Neural cell (in vitro differentiated cells): ENCODE data around the gene GAB2. TPM values are rescaled to one million over a fixed set of nuclear protein-coding genes. Genes with fewer than 3 reads are reported as not detected.

Source experiments
- H2AFZ ChIP-seq: fragments of 200-600, 300-800 bp; sonication (generic), shearing (Covaris generic); 2 replicates; pipeline ENCODE4 v1.6.0; 2014; ENCODE audit warnings: low read depth, mild to moderate bottlenecking, antibody characterized with exemption, low read length, moderate library complexity
- H3F3A ChIP-seq: fragments of 200-600 bp; shearing (Covaris generic); 2 replicates; pipeline ENCODE4 v1.6.1; 2016; ENCODE audit warnings: mild to moderate bottlenecking, moderate library complexity, mixed read lengths, antibody characterized with exemption, low read length; ENCODE audit not compliant: insufficient read depth, poor library complexity, severe bottlenecking
- H3K27ac ChIP-seq: fragments of 200-600, 300-800 bp; sonication (generic), shearing (Covaris generic); 2 replicates; pipeline ENCODE4 v1.5.1; 2014; ENCODE audit warnings: mild to moderate bottlenecking, low read length, moderate library complexity
- H3K27me3 ChIP-seq: fragments of 300-800, 200-600 bp; sonication (generic), shearing (Covaris generic); 2 replicates; pipeline ENCODE4 v1.6.0; 2014; ENCODE audit warnings: mild to moderate bottlenecking, low read depth, low read length, moderate library complexity; ENCODE audit not compliant: insufficient read depth
- H3K36me3 ChIP-seq: fragments of 300-800, 200-600 bp; sonication (generic), shearing (Covaris generic); 2 replicates; pipeline ENCODE4 v1.5.1; 2014; ENCODE audit warnings: mild to moderate bottlenecking, antibody characterized with exemption, low read length, moderate library complexity; ENCODE audit not compliant: insufficient read depth
- H3K4me2 ChIP-seq: fragments of 300-800, 200-600 bp; sonication (generic), shearing (Covaris generic); 2 replicates; pipeline ENCODE4 v1.6.0; 2014; ENCODE audit warnings: mild to moderate bottlenecking, low read length
- H3K4me3 ChIP-seq: fragments of 300-800, 200-600 bp; sonication (generic), shearing (Covaris generic); 2 replicates; pipeline ENCODE4 v1.5.1; 2014; ENCODE audit warnings: mild to moderate bottlenecking, low read length, moderate library complexity
- H3K79me2 ChIP-seq: fragments of 200-600 bp; shearing (Covaris generic); replicated peaks from 2 replicates; pipeline ENCODE4 v1.6.0; 2014; ENCODE audit warnings: mild to moderate bottlenecking, low read length, moderate library complexity; ENCODE audit not compliant: insufficient read depth
- H3K9ac ChIP-seq: fragments of 300-800, 200-600 bp; sonication (generic), shearing (Covaris generic); 2 replicates; pipeline ENCODE4 v1.6.1; 2016; ENCODE audit warnings: mild to moderate bottlenecking, low read length, mixed read lengths
- H3K9me2 ChIP-seq: fragments of 200-600 bp; shearing (Covaris generic); 2 replicates; pipeline ENCODE4 v1.6.1; 2016; ENCODE audit warnings: mild to moderate bottlenecking, low read length, mixed read lengths; ENCODE audit not compliant: insufficient read depth
- H3K9me3 ChIP-seq: fragments of 200-600, 300-800 bp; sonication (generic), shearing (Covaris generic); 2 replicates; pipeline ENCODE4 v1.6.1; 2016; ENCODE audit warnings: mild to moderate bottlenecking, mixed run types, low read length, moderate library complexity, mixed read lengths
- H4K20me1 ChIP-seq: fragments of 200-600 bp; shearing (Covaris generic); 2 replicates; pipeline ENCODE4 v1.6.1; 2016; ENCODE audit warnings: mild to moderate bottlenecking, mixed run types; ENCODE audit not compliant: insufficient read depth
- CTCF ChIP-seq: fragments of 450-650 bp; IDR thresholded peaks from 2 replicates; pipeline ENCODE4 v1.5.1; 2014; ENCODE audit warnings: antibody characterized with exemption, mild to moderate bottlenecking, moderate library complexity; ENCODE audit not compliant: poor library complexity, severe bottlenecking
- EP300 ChIP-seq: fragments of 450-650 bp; conservative IDR thresholded peaks from 2 replicates; pipeline ENCODE4 v1.6.1; 2014; ENCODE audit warnings: antibody characterized with exemption, mild to moderate bottlenecking, moderate library complexity; ENCODE audit not compliant: poor library complexity, severe bottlenecking
- EZH2 ChIP-seq: fragments of 200-600, 300-800 bp; shearing (Covaris generic), sonication (generic); IDR thresholded peaks from 2 replicates; pipeline ENCODE4 v1.6.1; 2014; ENCODE audit warnings: antibody characterized with exemption, low read length, borderline replicate concordance, mild to moderate bottlenecking; ENCODE audit not compliant: insufficient read depth, poor library complexity, severe bottlenecking
- MXI1 ChIP-seq: fragments of 450-650 bp; conservative IDR thresholded peaks from 2 replicates; pipeline ENCODE4 v1.6.1; 2014; ENCODE audit warnings: antibody characterized with exemption, mild to moderate bottlenecking; ENCODE audit not compliant: poor library complexity, severe bottlenecking
- POLR2AphosphoS5 ChIP-seq: IDR thresholded peaks from 2 replicates; pipeline ENCODE4 v1.6.1; 2012
- RAD21 ChIP-seq: fragments of 450-650 bp; conservative IDR thresholded peaks from 2 replicates; pipeline ENCODE4 v1.6.1; 2014; ENCODE audit warnings: antibody characterized with exemption, mild to moderate bottlenecking, moderate library complexity
- REST ChIP-seq: IDR thresholded peaks from 2 replicates; pipeline ENCODE4 v1.6.1; 2012; ENCODE audit warnings: borderline replicate concordance
- SMC3 ChIP-seq: fragments of 450-650 bp; conservative IDR thresholded peaks from 2 replicates; pipeline ENCODE4 v1.6.1; 2014; ENCODE audit warnings: antibody characterized with exemption, mild to moderate bottlenecking, moderate library complexity; ENCODE audit not compliant: poor library complexity
- TAF1 ChIP-seq: IDR thresholded peaks from 2 replicates; pipeline ENCODE4 v1.6.1; 2012; ENCODE audit warnings: low read depth
- polyA plus RNA-seq: library from polyadenylated mRNA; depleted of rRNA; stranded (reverse); fragments of >200 nt; gene quantifications from 2 replicates; pipeline ENCODE4 v1.2.3, GENCODE V29; 2014

GAB2 gene
- polyA plus RNA-seq, 1 donor from 2014 or later = 21.9 TPM

- Histone ChIP-seq H3K36me3 (no peaks in the 10 kb centered on the region), H4K20me1 (no peaks in the 10 kb centered on the region), H3K4me3 (no peak overlapping the region), H2AFZ (no peak overlapping the region), H3K9me2 (no peaks in the 10 kb centered on the region), H3K9me3 (no peaks in the 10 kb centered on the region), H3K9ac (no peak overlapping the region), H3K79me2 (no peaks in the 10 kb centered on the region), H3K27ac (no peak overlapping the region), H3F3A (no peaks in the 10 kb centered on the region), H3K4me2 (no peak overlapping the region), H3K27me3 (no peaks in the 10 kb centered on the region)
- TF ChIP-seq TAF1 = no peak
- TF ChIP-seq REST = no peak
- no peak for TF ChIP-seq MXI1
- no peak for TF ChIP-seq CTCF
- TF ChIP-seq EZH2 = no peak
- TF ChIP-seq EP300 = no peak
- TF ChIP-seq RAD21 = no peak
- TF ChIP-seq POLR2AphosphoS5 = no peak
- TF ChIP-seq SMC3 = no peak
Measured at GRCh38 chr11:78425399-78426070, 7.9 kb upstream of the GAB2 start.

- no peak overlapping the region for H3K9ac ChIP-seq
- TF ChIP-seq REST = no peak
- TF ChIP-seq SMC3 = no peak
- TF ChIP-seq MXI1 = no peak
- TF ChIP-seq EZH2 = no peak
- no peak for TF ChIP-seq TAF1
- no peak for TF ChIP-seq POLR2AphosphoS5
- TF ChIP-seq RAD21 = no peak
- TF ChIP-seq CTCF = no peak
- no peak for TF ChIP-seq EP300
- no peaks in the 10 kb centered on the region for H3F3A ChIP-seq
- H3K36me3 ChIP-seq = no peaks in the 10 kb centered on the region
- H3K27me3 ChIP-seq = no peaks in the 10 kb centered on the region
- no peak overlapping the region for H3K27ac ChIP-seq
- H3K9me2 ChIP-seq = no peaks in the 10 kb centered on the region
- no peak overlapping the region for H2AFZ ChIP-seq
- no peaks in the 10 kb centered on the region for H3K79me2 ChIP-seq
- no peaks in the 10 kb centered on the region for H4K20me1 ChIP-seq
- H3K4me3 ChIP-seq = no peak overlapping the region
- H3K4me2 ChIP-seq = no peak overlapping the region
- no peaks in the 10 kb centered on the region for H3K9me3 ChIP-seq
Measured at GRCh38 chr11:78424334-78425270, 7.0 kb upstream of the GAB2 start.
